ENCODE results near the gene HBA1.
"Not testable (repeated sequence)": the region's sequence is repeated elsewhere in the genome, so short reads cannot be mapped to it uniquely, and the experiment has no call there.

HBA1 gene

DNA sequence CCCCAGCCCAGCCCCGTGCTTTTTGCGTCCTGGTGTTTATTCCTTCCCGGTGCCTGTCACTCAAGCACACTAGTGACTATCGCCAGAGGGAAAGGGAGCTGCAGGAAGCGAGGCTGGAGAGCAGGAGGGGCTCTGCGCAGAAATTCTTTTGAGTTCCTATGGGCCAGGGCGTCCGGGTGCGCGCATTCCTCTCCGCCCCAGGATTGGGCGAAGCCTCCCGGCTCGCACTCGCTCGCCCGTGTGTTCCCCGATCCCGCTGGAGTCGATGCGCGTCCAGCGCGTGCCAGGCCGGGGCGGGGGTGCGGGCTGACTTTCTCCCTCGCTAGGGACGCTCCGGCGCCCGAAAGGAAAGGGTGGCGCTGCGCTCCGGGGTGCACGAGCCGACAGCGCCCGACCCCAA lies 474 bp upstream of the HBA1 start:
- DNase-seq: not testable (repeated sequence)

DNA sequence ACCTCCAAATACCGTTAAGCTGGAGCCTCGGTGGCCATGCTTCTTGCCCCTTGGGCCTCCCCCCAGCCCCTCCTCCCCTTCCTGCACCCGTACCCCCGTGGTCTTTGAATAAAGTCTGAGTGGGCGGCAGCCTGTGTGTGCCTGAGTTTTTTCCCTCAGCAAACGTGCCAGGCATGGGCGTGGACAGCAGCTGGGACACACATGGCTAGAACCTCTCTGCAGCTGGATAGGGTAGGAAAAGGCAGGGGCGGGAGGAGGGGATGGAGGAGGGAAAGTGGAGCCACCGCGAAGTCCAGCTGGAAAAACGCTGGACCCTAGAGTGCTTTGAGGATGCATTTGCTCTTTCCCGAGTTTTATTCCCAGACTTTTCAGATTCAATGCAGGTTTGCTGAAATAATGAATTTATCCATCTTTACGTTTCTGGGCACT lies 928 bp downstream of the HBA1 start:
- DNase-seq: no peak

DNA sequence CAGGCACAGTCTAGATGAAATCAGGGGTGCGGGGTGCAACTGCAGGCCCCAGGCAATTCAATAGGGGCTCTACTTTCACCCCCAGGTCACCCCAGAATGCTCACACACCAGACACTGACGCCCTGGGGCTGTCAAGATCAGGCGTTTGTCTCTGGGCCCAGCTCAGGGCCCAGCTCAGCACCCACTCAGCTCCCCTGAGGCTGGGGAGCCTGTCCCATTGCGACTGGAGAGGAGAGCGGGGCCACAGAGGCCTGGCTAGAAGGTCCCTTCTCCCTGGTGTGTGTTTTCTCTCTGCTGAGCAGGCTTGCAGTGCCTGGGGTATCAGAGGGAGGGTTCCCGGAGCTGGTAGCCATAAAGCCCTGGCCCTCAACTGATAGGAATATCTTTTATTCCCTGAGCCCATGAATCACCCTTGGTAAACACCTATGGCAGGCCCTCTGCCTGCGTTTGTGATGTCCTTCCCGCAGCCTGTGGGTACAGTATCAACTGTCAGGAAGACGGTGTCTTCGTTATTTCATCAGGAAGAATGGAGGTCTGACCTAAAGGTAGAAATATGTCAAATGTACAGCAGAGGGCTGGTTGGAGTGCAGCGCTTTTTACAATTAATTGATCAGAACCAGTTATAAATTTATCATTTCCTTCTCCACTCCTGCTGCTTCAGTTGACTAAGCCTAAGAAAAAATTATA lies 1.6 kb downstream of the HBA1 start:
- no peak for DNase-seq

DNA sequence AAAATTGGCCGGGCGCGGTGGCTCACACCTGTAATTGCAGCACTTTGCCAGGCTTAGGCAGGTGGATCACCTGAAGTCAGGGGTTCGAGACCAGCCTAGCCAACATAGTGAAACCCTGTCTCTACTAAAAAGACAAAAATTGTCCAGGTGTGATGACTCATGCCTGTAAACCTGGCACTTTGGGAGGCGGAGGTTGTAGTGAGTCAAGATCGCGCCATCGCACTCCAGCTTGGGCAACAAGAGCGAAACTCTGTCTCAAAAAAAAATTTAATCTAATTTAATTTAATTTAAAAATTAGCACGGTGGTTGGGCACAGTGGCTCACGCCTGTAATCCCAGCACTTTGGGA lies 2.2 kb downstream of the HBA1 start:
- DNase-seq: no peak

DNA sequence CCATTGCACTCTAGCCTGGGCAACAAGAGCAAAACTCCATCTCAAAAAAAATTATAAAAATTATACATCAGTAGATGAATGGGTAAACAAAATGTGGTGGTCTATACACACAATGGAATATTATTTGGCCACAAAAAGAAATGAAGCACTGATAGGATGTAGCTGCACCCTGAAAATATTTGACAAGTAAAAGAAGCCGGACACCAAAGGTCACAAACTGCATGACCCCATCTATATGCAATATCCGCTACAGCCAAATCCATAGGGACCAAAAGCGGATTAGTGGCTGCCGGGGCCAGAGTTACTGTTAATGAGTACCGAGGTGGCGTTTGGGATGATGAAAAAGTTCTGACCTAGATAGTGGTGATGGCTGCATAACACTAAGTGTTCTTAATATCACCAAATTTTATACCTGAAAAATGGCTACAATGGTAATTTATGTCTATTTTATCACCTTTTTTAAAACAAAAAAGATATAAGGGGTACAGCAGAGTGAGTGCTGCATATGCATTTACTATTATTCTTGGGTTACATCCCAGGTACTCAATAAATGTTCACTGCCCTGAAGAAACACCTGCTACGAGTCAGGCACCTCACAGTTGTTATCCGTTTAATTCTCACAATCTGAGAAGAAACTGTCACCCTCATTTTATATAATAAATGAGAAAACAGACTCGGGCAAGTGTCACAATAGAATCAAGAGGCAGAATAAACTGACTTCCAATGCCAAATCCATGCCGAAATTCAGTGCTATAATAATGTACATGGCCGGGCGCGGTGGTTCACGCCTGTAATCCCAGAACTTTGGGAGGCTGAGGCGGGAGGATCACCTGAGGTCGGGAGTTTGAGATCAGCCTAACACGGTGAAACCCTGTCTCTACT lies 3.0 kb downstream of the HBA1 start:
- no peak for DNase-seq

DNA sequence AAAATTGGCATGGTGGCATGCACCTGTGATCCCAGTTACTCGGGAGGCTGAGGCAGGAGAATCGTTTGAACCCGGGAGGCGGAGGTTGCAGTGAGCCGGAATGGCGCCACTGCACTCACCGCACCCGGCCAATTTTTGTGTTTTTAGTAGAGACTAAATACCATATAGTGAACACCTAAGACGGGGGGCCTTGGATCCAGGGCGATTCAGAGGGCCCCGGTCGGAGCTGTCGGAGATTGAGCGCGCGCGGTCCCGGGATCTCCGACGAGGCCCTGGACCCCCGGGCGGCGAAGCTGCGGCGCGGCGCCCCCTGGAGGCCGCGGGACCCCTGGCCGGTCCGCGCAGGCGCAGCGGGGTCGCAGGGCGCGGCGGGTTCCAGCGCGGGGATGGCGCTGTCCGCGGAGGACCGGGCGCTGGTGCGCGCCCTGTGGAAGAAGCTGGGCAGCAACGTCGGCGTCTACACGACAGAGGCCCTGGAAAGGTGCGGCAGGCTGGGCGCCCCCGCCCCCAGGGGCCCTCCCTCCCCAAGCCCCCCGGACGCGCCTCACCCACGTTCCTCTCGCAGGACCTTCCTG lies 3.7 kb downstream of the HBA1 start, which contains the start of gene HBQ1:
HBQ1 (plus strand) TSS at position 359 of the 575 bp plus-strand sequence; CDS start at position 387, 28 bp downstream.
- DNase-seq: peak; percentile 43

DNA sequence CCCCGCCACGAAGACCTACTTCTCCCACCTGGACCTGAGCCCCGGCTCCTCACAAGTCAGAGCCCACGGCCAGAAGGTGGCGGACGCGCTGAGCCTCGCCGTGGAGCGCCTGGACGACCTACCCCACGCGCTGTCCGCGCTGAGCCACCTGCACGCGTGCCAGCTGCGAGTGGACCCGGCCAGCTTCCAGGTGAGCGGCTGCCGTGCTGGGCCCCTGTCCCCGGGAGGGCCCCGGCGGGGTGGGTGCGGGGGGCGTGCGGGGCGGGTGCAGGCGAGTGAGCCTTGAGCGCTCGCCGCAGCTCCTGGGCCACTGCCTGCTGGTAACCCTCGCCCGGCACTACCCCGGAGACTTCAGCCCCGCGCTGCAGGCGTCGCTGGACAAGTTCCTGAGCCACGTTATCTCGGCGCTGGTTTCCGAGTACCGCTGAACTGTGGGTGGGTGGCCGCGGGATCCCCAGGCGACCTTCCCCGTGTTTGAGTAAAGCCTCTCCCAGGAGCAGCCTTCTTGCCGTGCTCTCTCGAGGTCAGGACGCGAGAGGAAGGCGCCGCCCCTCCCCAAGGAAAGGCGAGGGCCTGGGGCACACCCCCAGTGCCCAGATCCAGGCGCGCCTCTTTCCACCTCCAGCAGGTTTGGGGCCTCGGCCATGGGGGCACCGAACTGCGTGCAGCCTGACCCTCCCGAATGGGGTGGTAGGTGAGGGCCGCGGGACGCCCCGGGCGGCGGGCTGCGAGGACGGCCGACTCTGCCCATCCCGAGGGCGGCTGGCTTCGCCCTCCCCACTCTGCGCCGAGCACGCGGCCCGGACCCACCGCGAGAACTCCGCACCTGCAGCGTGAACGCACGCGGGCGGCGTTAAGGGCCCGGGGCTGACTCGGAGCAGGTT lies 4.4 kb downstream of the HBA1 start:
- DNase-seq: peak; percentile 86

DNA sequence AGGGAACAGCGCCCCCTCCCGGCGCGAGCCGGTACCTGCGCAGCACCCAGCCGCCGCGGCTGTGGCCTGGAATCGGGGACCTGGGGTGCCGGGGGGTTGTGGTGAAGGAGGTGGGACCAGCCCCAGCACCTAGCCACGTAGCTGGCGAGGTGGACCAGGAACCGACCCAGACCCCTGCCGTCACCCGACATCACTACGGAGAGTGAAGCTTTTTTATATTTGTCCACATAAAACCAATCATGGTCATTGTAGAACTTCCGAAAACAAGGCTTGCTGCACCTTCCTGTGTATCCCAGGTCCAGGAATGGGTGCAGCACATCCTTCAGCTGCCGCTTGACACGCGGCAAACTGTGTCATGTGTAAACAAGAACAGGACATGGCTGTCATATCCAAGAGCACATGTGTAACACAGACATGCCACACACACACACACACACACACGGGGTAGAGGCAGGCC lies 5.1 kb downstream of the HBA1 start:
- DNase-seq: no peak

DNA sequence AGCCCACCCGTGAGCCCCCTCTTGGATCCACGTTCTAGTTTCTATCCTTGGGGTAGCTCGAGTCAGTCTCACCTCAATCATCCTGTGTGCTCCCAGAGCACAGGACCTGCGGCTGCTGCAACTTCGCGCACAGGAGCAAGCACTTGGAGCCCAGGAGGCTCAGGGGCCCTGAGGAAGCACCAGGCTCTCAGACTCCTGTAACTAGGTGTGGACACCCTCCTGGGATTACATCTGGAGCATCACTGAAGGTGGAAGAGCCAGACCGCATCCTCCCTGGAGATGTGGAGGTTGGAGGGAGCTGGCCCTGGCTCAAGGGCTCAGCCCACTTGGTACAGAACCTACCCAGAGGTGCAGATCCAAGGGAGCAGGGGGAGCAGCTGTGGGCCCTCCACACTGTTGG lies 6.5 kb downstream of the HBA1 start:
- no peak for DNase-seq

DNA sequence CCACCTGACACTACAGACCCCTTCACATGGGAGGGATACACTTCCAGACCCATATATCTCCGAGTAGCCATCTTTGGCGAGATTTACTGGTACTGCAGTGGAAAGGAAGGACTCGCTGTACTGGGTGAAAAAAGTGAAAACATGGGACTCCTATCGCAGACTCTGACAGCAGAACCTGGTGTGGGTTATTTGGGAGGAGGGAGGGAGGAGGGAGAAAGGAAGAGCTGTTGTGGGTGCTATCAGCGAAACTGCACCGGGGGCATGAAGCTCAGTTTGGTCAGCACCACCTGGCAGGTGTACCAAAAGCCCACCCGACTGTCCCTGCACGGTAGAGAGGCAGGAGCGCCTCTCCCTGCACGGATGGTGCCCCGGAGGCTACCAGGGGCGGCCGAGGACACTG lies 8.7 kb downstream of the HBA1 start:
- no peak for DNase-seq

DNA sequence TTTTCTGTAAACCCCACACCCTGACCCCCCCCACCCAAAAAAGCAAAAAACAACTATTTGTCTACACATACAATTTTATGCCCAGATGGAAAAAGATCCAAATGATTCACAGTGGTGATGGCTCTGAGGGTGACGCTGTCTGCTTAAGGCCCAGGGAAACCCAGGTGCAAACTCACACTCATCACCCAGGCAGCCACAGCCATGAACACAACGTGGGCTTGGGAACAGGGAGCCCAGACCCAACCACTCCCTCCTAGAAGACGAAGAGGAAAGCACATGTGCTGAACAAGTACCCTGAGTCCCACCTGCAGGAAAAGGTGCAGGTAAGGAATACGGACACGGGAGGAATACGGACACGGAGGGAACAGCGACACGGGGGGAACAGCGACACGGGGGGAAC lies 9.2 kb downstream of the HBA1 start:
- no peak for DNase-seq

DNA sequence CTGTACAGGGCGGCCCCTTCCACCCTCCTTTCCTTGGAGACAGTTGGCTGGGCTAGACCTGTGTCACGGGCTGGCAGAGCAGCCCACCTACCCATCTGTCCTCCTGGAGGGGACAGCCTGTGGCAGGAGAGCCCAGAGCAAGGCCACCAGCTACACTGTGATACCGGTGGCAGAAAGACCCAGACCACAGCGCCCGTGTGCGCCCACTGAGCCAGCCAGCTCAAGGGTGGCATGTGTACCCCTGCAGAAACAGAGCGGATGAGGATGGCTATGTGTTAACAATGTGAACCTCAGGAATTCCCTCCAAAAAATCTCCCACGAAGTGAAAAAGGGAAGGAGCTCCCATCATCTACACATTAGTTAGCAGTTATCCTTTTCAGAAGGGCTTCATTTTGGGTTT lies 10.8 kb downstream of the HBA1 start:
- no peak for DNase-seq

DNA sequence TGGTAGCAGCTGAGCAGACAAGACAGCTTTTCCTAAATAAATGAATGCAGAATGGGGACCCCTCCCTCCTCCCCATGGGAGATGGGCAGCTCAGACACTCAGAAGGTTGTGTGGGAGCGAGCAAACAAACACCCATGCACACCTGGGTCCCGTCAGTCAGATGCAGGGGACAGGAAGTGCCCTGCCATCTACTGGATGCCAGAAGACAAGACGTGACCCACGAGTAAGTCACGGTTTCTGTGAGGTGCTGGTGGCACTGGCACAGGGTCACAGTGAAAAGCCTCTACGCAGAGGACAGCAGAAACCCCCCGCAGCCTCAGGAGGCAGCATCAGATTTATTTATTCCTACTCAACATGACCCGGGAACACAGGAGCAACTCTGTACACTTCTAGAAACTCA lies 12.2 kb downstream of the HBA1 start:
- DNase-seq: peak; percentile 18

DNA sequence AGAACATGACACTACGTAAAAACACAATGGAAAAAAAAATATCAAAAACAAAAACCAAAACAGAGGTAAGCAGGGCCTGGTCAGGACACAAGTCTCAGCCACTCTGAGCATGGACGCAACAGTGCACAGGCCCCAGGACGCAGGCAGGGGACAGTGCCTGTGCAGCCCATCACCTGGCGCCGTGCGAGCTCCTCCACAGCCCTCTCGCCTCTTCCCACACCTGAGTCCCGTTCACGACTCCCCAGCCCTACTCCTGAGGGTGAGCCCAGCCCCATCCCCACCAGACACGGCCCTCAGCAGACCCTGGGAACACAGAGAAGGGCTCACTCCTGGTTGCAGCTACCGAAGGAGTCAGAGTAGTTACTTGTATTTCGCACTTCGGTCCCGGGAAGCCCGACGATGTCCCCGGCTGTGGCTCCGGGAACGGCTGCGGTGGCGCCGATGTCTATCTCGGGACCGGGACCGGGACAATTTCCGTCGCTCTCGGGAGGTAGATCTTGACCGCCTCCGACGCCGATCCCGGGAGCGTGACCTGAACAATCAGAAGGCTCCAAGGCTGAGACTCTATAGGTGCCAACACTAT lies 13.2 kb downstream of the HBA1 start:
- no peak for DNase-seq

DNA sequence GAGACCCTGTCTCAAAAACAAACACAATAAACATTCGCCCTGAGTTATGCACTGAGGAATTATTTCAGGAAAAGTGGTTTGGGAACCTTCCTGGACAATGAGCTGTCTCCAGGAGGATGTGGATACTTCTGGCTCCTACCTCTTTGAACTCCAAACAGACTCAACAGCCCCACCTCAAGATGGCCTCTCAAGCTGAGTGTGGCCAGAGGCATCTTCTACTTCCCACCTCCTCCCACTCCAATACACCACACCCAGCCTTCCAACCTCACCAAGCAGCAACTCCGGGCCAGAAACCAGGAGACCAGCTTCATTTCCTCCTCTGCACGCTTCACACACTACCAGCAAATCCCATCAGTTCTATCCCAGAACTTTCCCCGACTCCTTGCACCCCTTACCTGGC lies 15.4 kb downstream of the HBA1 start:
- DNase-seq: no peak

DNA sequence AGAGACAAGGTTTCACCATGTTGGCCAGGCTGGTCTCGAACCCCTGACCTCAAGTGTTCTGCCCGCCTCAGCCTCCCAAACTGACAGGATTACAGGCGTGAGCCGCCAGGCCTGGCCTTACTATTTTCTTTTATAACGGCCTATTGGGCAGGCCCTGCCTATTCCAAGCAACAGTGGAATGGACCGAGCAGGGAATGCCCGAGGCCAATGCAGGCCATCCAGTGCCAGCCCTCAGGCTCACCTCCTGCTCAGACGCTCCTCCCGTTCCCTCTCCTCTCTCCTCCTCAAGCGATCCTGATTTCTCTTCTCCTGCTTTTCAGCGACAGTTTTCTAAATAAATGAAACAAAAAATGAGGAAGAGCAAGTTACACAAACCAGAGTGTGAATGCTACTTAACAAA lies 16.2 kb downstream of the HBA1 start:
- no peak for DNase-seq

DNA sequence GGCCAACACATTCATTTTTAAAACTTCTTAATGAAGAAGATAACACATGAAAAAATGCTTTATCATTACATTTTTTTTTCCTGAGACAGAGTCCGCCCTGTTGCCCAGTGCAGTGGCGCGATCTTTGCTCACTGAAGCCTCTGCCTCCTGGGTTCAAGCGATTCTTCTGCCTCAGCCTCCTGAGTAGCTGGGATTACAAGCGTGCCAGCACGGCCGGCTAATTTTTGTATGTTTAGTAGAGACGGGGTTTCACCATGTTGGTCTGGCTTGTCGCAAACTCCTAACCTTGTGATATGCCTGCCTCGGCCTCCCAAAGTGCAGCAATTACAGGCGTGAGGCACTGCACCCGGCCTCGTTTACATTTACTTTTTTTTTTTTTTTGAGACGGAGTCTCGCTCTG lies 17.0 kb downstream of the HBA1 start:
- DNase-seq: no peak

DNA sequence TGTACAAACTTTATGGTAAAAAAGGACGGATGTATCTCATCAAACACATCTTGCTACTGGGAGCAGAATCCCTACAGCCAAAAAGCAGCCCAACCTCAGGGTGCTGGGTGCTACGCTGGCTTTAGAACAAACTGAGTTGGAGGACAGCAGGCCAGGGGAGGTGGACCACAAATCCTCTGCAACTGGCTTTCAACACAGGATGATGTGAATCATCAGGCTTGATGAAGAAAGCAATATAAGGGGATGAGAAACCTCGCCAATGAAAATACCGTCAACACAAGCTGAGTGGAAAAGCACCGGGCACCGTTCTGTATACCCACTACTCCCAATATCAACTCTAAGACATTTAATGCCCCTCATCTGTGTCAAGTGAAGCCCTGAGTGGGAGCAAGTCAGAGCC lies 18.0 kb downstream of the HBA1 start:
- DNase-seq: no peak

DNA sequence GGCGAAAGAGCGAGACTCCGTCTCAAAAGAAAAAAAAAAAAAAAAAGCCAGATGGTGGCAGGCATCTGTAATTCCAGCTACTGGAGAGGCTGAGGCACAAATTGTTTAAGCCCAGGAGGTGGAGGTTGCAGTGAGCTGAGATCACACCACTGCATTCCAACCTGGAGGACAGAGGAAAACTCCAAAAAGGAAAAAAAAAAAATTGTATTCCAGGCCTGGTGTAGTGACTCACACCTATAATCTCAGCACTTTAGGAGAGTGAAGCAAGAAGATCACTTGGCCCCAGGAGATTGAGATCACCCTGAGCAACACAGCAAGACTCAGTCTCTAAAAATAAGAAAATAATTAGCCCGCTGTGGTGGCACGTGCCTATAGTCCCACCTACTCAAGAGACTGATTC lies 23.9 kb downstream of the HBA1 start:
- DNase-seq: no peak

DNA sequence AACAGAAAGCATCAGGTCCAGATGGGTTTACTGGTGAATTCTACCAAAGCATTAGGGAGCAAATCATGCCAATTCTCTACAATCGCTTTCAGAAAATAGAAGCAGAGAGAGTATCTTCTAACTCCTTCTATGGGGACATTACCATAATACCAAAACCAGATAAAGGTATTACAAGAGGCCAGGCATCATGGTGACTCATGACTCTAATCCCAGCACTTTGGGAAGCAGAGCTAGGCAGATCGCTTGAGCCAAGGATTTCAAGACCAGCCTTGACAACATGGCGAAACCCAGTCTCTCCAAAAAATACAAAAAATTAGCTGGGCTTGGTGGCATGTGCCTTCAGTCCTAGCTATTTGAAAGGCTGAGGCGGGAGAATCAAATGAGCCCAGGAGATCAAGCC lies 26.8 kb downstream of the HBA1 start:
- no peak for DNase-seq

DNA sequence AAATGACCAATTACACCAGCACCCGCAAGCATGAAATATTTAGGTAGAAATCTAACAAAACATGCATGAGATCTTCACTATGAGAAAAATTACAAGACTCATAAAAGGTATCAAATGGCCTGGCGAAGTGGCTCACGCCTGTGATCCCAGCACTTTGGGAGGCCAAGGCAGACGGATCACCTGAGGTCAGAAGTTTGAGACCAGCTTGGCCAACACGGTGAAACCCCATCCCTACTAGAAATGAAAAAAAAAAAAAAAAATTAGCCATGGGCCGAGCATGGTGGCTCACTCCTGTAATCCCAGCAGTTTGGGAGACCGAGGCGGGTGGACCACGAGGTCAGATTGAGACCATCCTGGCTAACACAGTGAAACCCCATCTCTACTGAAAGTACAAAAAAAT lies 27.6 kb downstream of the HBA1 start:
- not testable (repeated sequence) for DNase-seq

DNA sequence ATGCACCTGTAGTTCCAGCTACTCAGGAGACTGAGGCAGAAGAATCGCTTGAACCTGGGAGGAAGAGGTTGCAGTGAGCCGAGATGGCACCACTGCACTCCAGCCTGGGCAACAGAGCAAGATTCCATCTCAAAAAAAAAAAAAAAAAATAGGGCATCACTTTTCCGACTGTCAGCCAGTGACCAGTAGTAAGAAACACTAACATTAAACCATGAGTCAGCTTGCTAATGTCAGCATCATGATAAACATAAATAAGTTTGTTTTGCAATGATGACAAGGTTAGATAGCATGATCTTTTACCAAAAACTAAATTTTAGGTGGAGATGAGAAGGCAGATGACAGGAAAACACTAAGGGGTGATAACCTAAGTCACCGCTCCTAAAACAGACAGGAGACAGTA lies 32.9 kb downstream of the HBA1 start:
- not testable (repeated sequence) for DNase-seq
